ENCODE data around the gene RBM4B.

GRCh38 chr11:66646828-66647227 lies 30.9 kb downstream of the RBM4B start:
- TF ChIP-seq, protein P1, sequence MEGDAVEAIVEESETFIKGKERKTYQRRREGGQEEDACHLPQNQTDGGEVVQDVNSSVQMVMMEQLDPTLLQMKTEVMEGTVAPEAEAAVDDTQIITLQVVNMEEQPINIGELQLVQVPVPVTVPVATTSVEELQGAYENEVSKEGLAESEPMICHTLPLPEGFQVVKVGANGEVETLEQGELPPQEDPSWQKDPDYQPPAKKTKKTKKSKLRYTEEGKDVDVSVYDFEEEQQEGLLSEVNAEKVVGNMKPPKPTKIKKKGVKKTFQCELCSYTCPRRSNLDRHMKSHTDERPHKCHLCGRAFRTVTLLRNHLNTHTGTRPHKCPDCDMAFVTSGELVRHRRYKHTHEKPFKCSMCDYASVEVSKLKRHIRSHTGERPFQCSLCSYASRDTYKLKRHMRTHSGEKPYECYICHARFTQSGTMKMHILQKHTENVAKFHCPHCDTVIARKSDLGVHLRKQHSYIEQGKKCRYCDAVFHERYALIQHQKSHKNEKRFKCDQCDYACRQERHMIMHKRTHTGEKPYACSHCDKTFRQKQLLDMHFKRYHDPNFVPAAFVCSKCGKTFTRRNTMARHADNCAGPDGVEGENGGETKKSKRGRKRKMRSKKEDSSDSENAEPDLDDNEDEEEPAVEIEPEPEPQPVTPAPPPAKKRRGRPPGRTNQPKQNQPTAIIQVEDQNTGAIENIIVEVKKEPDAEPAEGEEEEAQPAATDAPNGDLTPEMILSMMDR (IDR thresholded peaks at IDR 0.05): no peak
- TF ChIP-seq POLR2A (IDR thresholded peaks at IDR 0.05): no peak
